ENCODE measurements around the gene TRIM63.

Gene TRIM63

GRCh38 chr1:26031196-26031595 lies 36.2 kb downstream of the TRIM63 start:
- TF ChIP-seq, protein P1, sequence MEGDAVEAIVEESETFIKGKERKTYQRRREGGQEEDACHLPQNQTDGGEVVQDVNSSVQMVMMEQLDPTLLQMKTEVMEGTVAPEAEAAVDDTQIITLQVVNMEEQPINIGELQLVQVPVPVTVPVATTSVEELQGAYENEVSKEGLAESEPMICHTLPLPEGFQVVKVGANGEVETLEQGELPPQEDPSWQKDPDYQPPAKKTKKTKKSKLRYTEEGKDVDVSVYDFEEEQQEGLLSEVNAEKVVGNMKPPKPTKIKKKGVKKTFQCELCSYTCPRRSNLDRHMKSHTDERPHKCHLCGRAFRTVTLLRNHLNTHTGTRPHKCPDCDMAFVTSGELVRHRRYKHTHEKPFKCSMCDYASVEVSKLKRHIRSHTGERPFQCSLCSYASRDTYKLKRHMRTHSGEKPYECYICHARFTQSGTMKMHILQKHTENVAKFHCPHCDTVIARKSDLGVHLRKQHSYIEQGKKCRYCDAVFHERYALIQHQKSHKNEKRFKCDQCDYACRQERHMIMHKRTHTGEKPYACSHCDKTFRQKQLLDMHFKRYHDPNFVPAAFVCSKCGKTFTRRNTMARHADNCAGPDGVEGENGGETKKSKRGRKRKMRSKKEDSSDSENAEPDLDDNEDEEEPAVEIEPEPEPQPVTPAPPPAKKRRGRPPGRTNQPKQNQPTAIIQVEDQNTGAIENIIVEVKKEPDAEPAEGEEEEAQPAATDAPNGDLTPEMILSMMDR (IDR thresholded peaks at IDR 0.05; ENCODE audit: low read depth, low read length): no peak
- H3K4me3 ChIP-seq (ENCODE audit: low read depth, low read length): no peak overlapping the region
- H3K9me3 ChIP-seq: no peaks in the 10 kb centered on the region
- no peak for DNase-seq
- H3K36me3 ChIP-seq: no peaks in the 10 kb centered on the region
- H3K4me1 ChIP-seq: no peaks in the 10 kb centered on the region
- no peaks in the 10 kb centered on the region for H3K27me3 ChIP-seq

DNA sequence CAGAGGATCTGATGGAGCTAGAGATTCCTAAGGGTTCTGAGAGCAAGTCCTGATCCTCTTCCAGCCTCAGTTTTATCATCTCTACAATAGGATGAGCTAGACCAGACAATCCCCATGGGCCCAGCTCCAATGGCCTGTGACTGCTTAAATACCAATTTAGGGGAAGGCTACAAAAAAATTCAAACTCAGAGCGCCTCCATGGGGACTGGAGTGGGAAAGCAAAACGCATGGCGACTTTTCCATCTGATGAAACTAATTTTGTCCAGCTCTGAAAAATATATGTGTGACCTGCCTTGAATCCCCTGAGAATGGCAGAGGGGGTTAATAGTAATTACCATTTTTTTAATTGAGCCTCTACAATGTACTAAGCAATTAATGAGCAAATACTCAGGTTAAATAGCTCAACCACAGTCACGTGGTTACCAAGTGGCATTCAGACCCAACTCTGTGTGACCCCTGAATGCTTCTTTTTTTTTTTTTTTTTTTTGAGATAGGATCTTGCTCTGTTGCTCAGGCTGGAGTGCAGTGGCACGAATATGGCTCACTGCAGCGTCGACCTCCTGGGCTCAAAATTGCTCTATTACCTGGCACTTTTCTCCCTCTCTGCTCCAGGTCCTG lies 37.5 kb downstream of the TRIM63 start:
- no peaks in the 10 kb centered on the region for H3K4me1 ChIP-seq
- no peak for DNase-seq
- H3K36me3 ChIP-seq: no peaks in the 10 kb centered on the region
- no peaks in the 10 kb centered on the region for H3K9me3 ChIP-seq
- no peak overlapping the region for H3K4me3 ChIP-seq (ENCODE audit: low read depth, low read length)
- TF ChIP-seq, protein P1 (IDR thresholded peaks at IDR 0.05; ENCODE audit: low read depth, low read length): 0 out of 2 replicates have a peak, but pooled peaks have one; percentile 15
- no peaks in the 10 kb centered on the region for H3K27me3 ChIP-seq

GRCh38 chr1:26029054-26029863 lies 38.2 kb downstream of the TRIM63 start:
- no peak for DNase-seq
- no peaks in the 10 kb centered on the region for H3K9me3 ChIP-seq
- no peaks in the 10 kb centered on the region for H3K27me3 ChIP-seq
- TF ChIP-seq, protein P1 (IDR thresholded peaks at IDR 0.05; ENCODE audit: low read depth, low read length): no peak
- no peaks in the 10 kb centered on the region for H3K4me1 ChIP-seq
- no peaks in the 10 kb centered on the region for H3K36me3 ChIP-seq
- H3K4me3 ChIP-seq (ENCODE audit: low read depth, low read length): no peak overlapping the region

- DNase-seq: no peak
- no peaks in the 10 kb centered on the region for H3K27me3 ChIP-seq
- H3K9me3 ChIP-seq: no peaks in the 10 kb centered on the region
- H3K4me3 ChIP-seq (ENCODE audit: low read depth, low read length): no peak overlapping the region
- H3K36me3 ChIP-seq: no peaks in the 10 kb centered on the region
- H3K4me1 ChIP-seq: no peaks in the 10 kb centered on the region
- TF ChIP-seq, protein P1 (IDR thresholded peaks at IDR 0.05; ENCODE audit: low read depth, low read length): no peak
Measured at GRCh38 chr1:26028490-26028980, 38.9 kb downstream of the TRIM63 start.

GRCh38 chr1:26027716-26028489 lies 39.5 kb downstream of the TRIM63 start:
- Histone ChIP-seq H3K27me3 (no peaks in the 10 kb centered on the region), H3K36me3 (no peaks in the 10 kb centered on the region), H3K4me3 (ENCODE audit: low read depth, low read length) (no peak overlapping the region), H3K9me3 (no peaks in the 10 kb centered on the region), H3K4me1 (no peaks in the 10 kb centered on the region)
- TF ChIP-seq, protein P1 (IDR thresholded peaks at IDR 0.05; ENCODE audit: low read depth, low read length): no peak
- DNase-seq: no peak
